HepG2 (cell line): ENCODE data around the gene DNAJC2. TPM values are rescaled to one million over a fixed set of nuclear protein-coding genes. Genes with fewer than 3 reads are reported as not detected.

Experiments
- FIP1L1 ChIP-seq: fragments of 200-400 bp; formaldehyde crosslinking; IDR thresholded peaks from 2 replicates; pipeline ENCODE4 v1.6.1; 2018; ENCODE audit warnings: low read depth, mild to moderate bottlenecking, low read length, moderate library complexity, borderline replicate concordance; ENCODE audit not compliant: insufficient read depth
- JARID2 ChIP-seq: sonication (generic); formaldehyde crosslinking; IDR thresholded peaks from 2 replicates; pipeline ENCODE4 v1.8.1; 2023; ENCODE audit warnings: missing genetic modification reagents, inconsistent platforms; ENCODE audit not compliant: insufficient replicate concordance
- TRIM24 ChIP-seq: sonication (generic); formaldehyde crosslinking; IDR thresholded peaks from 2 replicates; pipeline ENCODE4 v1.8.0; 2022; ENCODE audit warnings: mild to moderate bottlenecking, missing genetic modification reagents
- ZNF335 ChIP-seq: sonication (generic); formaldehyde crosslinking; IDR thresholded peaks from 2 replicates; pipeline ENCODE4 v1.4.0; 2020; ENCODE audit warnings: missing genetic modification reagents
- polyA plus RNA-seq, 8 experiments: library from polyadenylated mRNA; depleted of rRNA in 3 of 8; stranded (reverse) in 7 of 8; unstranded in 1 of 8; fragments of >200 nt; fragmentation: Illumina TruSeq in 4 of 8; extraction: Trizol in 4 of 8; gene quantifications; 2 replicates each; pipeline versions ENCODE4 v1.2.1 to v1.2.3, GENCODE V29; 2011 to 2016; ENCODE audit warnings: low read depth in 4 of 8, missing spikeins in 1 of 8, mixed read lengths in 1 of 8; ENCODE audit not compliant: insufficient read depth in 1 of 8
- total RNA-seq, 5 experiments: library from RNA; depleted of rRNA; stranded (reverse); fragments of >200 nt; fragmentation: Illumina TruSeq; extraction: Trizol; gene quantifications; 2 replicates each; pipeline ENCODE4 v1.2.3, GENCODE V29; 2016; ENCODE audit warnings: low read depth in 1 of 5
- TF ChIP-seq, protein P1 (sequence below): sonication (generic); formaldehyde crosslinking; IDR thresholded peaks from 2 replicates; pipeline ENCODE4 v1.4.0; 2020; ENCODE audit warnings: missing genetic modification reagents, borderline replicate concordance
- TF ChIP-seq, protein P2 (sequence below): sonication (generic); formaldehyde crosslinking; IDR thresholded peaks from 2 replicates; pipeline ENCODE4 v1.5.1; 2020; ENCODE audit warnings: missing genetic modification reagents, mild to moderate bottlenecking, borderline replicate concordance
- TF ChIP-seq, protein P3 (sequence below): sonication (generic); formaldehyde crosslinking; IDR thresholded peaks from 2 replicates; pipeline ENCODE4 v1.9.0; 2021; ENCODE audit warnings: mild to moderate bottlenecking, missing genetic modification reagents
- TF ChIP-seq, protein P4 (sequence below): IDR thresholded peaks from 2 replicates; pipeline ENCODE4 v1.6.1; 2012; ENCODE audit warnings: low read length, improper control_type of control experiment

DNAJC2 gene
- total and polyA plus RNA-seq, 2 of the 13 experiments (the other 11 are each of a cell fraction or from before 2014, with no cell fraction given), result 19.6 to 42.0 TPM

DNA sequence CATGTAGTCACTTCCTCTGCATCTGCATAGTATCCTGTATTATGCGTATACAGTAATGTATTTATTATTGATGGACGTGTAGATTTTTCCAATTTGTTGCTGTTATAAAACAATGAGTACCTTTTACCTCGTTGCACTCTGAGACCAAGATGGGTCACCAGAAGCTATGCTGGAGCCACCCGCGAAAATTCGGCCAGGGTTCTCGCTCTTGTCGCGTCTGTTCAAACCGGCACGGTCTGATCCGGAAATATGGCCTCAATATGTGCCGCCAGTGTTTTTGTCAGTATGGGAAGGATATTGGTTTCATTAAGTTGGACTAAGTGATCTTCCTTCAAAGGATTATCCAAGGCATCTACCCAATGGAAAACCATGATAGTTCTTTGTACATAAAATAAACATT, 3.9 kb upstream of the DNAJC2 start (continued):
- TF ChIP-seq, protein P1, sequence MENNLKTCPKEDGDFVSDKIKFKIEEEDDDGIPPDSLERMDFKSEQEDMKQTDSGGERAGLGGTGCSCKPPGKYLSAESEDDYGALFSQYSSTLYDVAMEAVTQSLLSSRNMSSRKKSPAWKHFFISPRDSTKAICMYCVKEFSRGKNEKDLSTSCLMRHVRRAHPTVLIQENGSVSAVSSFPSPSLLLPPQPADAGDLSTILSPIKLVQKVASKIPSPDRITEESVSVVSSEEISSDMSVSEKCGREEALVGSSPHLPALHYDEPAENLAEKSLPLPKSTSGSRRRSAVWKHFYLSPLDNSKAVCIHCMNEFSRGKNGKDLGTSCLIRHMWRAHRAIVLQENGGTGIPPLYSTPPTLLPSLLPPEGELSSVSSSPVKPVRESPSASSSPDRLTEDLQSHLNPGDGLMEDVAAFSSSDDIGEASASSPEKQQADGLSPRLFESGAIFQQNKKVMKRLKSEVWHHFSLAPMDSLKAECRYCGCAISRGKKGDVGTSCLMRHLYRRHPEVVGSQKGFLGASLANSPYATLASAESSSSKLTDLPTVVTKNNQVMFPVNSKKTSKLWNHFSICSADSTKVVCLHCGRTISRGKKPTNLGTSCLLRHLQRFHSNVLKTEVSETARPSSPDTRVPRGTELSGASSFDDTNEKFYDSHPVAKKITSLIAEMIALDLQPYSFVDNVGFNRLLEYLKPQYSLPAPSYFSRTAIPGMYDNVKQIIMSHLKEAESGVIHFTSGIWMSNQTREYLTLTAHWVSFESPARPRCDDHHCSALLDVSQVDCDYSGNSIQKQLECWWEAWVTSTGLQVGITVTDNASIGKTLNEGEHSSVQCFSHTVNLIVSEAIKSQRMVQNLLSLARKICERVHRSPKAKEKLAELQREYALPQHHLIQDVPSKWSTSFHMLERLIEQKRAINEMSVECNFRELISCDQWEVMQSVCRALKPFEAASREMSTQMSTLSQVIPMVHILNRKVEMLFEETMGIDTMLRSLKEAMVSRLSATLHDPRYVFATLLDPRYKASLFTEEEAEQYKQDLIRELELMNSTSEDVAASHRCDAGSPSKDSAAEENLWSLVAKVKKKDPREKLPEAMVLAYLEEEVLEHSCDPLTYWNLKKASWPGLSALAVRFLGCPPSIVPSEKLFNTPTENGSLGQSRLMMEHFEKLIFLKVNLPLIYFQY, result no peak
- TF ChIP-seq JARID2 (CRISPR knock-in tag), result no peak
- TF ChIP-seq, protein P2, sequence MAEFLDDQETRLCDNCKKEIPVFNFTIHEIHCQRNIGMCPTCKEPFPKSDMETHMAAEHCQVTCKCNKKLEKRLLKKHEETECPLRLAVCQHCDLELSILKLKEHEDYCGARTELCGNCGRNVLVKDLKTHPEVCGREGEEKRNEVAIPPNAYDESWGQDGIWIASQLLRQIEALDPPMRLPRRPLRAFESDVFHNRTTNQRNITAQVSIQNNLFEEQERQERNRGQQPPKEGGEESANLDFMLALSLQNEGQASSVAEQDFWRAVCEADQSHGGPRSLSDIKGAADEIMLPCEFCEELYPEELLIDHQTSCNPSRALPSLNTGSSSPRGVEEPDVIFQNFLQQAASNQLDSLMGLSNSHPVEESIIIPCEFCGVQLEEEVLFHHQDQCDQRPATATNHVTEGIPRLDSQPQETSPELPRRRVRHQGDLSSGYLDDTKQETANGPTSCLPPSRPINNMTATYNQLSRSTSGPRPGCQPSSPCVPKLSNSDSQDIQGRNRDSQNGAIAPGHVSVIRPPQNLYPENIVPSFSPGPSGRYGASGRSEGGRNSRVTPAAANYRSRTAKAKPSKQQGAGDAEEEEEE (CRISPR knock-in tag), result no peak
- TF ChIP-seq, protein P3, sequence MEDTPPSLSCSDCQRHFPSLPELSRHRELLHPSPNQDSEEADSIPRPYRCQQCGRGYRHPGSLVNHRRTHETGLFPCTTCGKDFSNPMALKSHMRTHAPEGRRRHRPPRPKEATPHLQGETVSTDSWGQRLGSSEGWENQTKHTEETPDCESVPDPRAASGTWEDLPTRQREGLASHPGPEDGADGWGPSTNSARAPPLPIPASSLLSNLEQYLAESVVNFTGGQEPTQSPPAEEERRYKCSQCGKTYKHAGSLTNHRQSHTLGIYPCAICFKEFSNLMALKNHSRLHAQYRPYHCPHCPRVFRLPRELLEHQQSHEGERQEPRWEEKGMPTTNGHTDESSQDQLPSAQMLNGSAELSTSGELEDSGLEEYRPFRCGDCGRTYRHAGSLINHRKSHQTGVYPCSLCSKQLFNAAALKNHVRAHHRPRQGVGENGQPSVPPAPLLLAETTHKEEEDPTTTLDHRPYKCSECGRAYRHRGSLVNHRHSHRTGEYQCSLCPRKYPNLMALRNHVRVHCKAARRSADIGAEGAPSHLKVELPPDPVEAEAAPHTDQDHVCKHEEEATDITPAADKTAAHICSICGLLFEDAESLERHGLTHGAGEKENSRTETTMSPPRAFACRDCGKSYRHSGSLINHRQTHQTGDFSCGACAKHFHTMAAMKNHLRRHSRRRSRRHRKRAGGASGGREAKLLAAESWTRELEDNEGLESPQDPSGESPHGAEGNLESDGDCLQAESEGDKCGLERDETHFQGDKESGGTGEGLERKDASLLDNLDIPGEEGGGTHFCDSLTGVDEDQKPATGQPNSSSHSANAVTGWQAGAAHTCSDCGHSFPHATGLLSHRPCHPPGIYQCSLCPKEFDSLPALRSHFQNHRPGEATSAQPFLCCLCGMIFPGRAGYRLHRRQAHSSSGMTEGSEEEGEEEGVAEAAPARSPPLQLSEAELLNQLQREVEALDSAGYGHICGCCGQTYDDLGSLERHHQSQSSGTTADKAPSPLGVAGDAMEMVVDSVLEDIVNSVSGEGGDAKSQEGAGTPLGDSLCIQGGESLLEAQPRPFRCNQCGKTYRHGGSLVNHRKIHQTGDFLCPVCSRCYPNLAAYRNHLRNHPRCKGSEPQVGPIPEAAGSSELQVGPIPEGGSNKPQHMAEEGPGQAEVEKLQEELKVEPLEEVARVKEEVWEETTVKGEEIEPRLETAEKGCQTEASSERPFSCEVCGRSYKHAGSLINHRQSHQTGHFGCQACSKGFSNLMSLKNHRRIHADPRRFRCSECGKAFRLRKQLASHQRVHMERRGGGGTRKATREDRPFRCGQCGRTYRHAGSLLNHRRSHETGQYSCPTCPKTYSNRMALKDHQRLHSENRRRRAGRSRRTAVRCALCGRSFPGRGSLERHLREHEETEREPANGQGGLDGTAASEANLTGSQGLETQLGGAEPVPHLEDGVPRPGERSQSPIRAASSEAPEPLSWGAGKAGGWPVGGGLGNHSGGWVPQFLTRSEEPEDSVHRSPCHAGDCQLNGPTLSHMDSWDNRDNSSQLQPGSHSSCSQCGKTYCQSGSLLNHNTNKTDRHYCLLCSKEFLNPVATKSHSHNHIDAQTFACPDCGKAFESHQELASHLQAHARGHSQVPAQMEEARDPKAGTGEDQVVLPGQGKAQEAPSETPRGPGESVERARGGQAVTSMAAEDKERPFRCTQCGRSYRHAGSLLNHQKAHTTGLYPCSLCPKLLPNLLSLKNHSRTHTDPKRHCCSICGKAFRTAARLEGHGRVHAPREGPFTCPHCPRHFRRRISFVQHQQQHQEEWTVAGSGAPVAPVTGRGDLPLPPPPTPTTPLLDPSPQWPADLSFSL, result no peak
- TF ChIP-seq, protein P4, sequence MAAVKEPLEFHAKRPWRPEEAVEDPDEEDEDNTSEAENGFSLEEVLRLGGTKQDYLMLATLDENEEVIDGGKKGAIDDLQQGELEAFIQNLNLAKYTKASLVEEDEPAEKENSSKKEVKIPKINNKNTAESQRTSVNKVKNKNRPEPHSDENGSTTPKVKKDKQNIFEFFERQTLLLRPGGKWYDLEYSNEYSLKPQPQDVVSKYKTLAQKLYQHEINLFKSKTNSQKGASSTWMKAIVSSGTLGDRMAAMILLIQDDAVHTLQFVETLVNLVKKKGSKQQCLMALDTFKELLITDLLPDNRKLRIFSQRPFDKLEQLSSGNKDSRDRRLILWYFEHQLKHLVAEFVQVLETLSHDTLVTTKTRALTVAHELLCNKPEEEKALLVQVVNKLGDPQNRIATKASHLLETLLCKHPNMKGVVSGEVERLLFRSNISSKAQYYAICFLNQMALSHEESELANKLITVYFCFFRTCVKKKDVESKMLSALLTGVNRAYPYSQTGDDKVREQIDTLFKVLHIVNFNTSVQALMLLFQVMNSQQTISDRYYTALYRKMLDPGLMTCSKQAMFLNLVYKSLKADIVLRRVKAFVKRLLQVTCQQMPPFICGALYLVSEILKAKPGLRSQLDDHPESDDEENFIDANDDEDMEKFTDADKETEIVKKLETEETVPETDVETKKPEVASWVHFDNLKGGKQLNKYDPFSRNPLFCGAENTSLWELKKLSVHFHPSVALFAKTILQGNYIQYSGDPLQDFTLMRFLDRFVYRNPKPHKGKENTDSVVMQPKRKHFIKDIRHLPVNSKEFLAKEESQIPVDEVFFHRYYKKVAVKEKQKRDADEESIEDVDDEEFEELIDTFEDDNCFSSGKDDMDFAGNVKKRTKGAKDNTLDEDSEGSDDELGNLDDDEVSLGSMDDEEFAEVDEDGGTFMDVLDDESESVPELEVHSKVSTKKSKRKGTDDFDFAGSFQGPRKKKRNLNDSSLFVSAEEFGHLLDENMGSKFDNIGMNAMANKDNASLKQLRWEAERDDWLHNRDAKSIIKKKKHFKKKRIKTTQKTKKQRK, result no peak
- no peak for TF ChIP-seq ZNF335
- TF ChIP-seq FIP1L1, result no peak
- no peak for TF ChIP-seq TRIM24 (CRISPR knock-in tag)
